Fibroblast of skin of right biceps (primary cell): ENCODE data around the gene PRDX2.

ENCODE experiments used
- DNase-seq: peaks from one replicate; pipeline ENCODE4 v3.0.0-alpha.2; 2013

PRDX2 gene

GRCh38 chr19:12792051-12792852 lies 9.3 kb downstream of the PRDX2 start:
- peak; percentile 68 for DNase-seq

- peak; percentile 97 for DNase-seq
Measured at GRCh38 chr19:12791345-12792050, 10.1 kb downstream of the PRDX2 start, which contains the start of gene JUNB. Gene JUNB (plus strand): TSS chr19:12791486. CDS start chr19:12791772, 286 bp downstream.

- DNase-seq = no peak
Measured at GRCh38 chr19:12790628-12791344, 10.8 kb downstream of the PRDX2 start.

- DNase-seq = peak; percentile 97
Measured at GRCh38 chr19:12789904-12790619, 11.5 kb downstream of the PRDX2 start.

- DNase-seq = peak; percentile 37
Measured at GRCh38 chr19:12789098-12789903, 12.3 kb downstream of the PRDX2 start.

GRCh38 chr19:12788682-12789097 lies 12.9 kb downstream of the PRDX2 start:
- DNase-seq = peak; percentile 81

- no peak for DNase-seq
Measured at GRCh38 chr19:12788042-12788681, 13.4 kb downstream of the PRDX2 start.

- DNase-seq = no peak
Measured at GRCh38 chr19:12787458-12787857, 14.1 kb downstream of the PRDX2 start.

GRCh38 chr19:12786952-12787351 lies 14.6 kb downstream of the PRDX2 start:
- DNase-seq = no peak

GRCh38 chr19:12786141-12786870 lies 15.3 kb downstream of the PRDX2 start:
- DNase-seq = no peak

- no peak for DNase-seq
Measured at GRCh38 chr19:12785431-12786031, 16.1 kb downstream of the PRDX2 start.

- peak; percentile 43 for DNase-seq
Measured at GRCh38 chr19:12784871-12785430, 16.6 kb downstream of the PRDX2 start.

- peak; percentile 32 for DNase-seq
Measured at GRCh38 chr19:12784394-12784870, 17.2 kb downstream of the PRDX2 start.

- DNase-seq = no peak
Measured at GRCh38 chr19:12783849-12784393, 17.7 kb downstream of the PRDX2 start.

GRCh38 chr19:12783291-12783848 lies 18.2 kb downstream of the PRDX2 start:
- DNase-seq = peak; percentile 78

- DNase-seq = peak; percentile 91
Measured at GRCh38 chr19:12782424-12783290, 18.9 kb downstream of the PRDX2 start.

- no peak for DNase-seq
Measured at GRCh38 chr19:12782174-12782423, 19.5 kb downstream of the PRDX2 start.
